CD8-positive, alpha-beta memory T cell (primary cell): ENCODE data around the gene ETS1. TPM values are rescaled to one million over a fixed set of nuclear protein-coding genes. Genes with fewer than 3 reads are reported as not detected.

Experiments used
- CTCF ChIA-PET: fragments of 350-600 bp; sonication (Branson Sonifier 250); formaldehyde crosslinking; loops from one replicate; lab custom pipeline; 2021; ENCODE audit warnings: antibody characterized with exemption; lab: Charles Lee
- POLR2A ChIA-PET: fragments of 350-600 bp; sonication (Branson Sonifier 250); formaldehyde crosslinking; loops from one replicate; lab custom pipeline; 2021; ENCODE audit warnings: antibody characterized with exemption; lab: Charles Lee
- DNase-seq, 5 donors: peaks; one replicate each; pipeline versions ENCODE4 v3.0.0 to v3.0.0-alpha.2; 2020 to 2022; ENCODE audit warnings: mixed read lengths in 1 of 5
- H3K27ac ChIP-seq: one replicate; pipeline ENCODE4 v1.7.0; 2013; ENCODE audit warnings: low read depth, mild to moderate bottlenecking, low read length, moderate library complexity
- H3K27me3 ChIP-seq: 2 replicates; pipeline ENCODE4 v1.7.0; 2013; ENCODE audit warnings: low read length, mild to moderate bottlenecking; ENCODE audit not compliant: insufficient read depth, poor library complexity, severe bottlenecking
- H3K36me3 ChIP-seq: 2 replicates; pipeline ENCODE4 v1.7.0; 2013; ENCODE audit warnings: mild to moderate bottlenecking, low read length, moderate library complexity; ENCODE audit not compliant: insufficient read depth
- H3K4me1 ChIP-seq: 2 replicates; pipeline ENCODE4 v1.7.0; 2013; ENCODE audit warnings: mild to moderate bottlenecking, low read length, moderate library complexity; ENCODE audit not compliant: insufficient read depth
- H3K4me3 ChIP-seq: 2 replicates; pipeline ENCODE4 v1.7.0; 2013; ENCODE audit warnings: mild to moderate bottlenecking, low read length
- H3K9me3 ChIP-seq: 2 replicates; pipeline ENCODE4 v1.7.0; 2013; ENCODE audit warnings: mild to moderate bottlenecking, low read length
- H3K27ac Mint-ChIP-seq, 8 donors: one replicate each; pipeline ENCODE4 v1.8.0; 2020 to 2021; ENCODE audit warnings: mixed read lengths in 8 of 8, mild to moderate bottlenecking in 6 of 8, inconsistent platforms in 3 of 8, moderate library complexity in 3 of 8
- H3K27me3 Mint-ChIP-seq, 2 donors: one replicate each; pipeline ENCODE4 v1.8.0; 2020 to 2021; ENCODE audit warnings: mixed read lengths in 2 of 2, mild to moderate bottlenecking in 1 of 2, moderate library complexity in 1 of 2
- H3K36me3 Mint-ChIP-seq, 3 donors: one replicate each; pipeline ENCODE4 v1.8.0; 2020 to 2021; ENCODE audit warnings: mixed read lengths in 3 of 3, inconsistent platforms in 1 of 3, mild to moderate bottlenecking in 1 of 3
- H3K4me1 Mint-ChIP-seq, 3 donors: one replicate each; pipeline ENCODE4 v1.8.0; 2020 to 2021; ENCODE audit warnings: mixed read lengths in 3 of 3, inconsistent platforms in 1 of 3, mild to moderate bottlenecking in 1 of 3
- H3K4me3 Mint-ChIP-seq, 7 donors: one replicate each; pipeline ENCODE4 v1.8.0; 2020 to 2021; ENCODE audit warnings: mixed read lengths in 7 of 7, mild to moderate bottlenecking in 6 of 7, moderate library complexity in 4 of 7, inconsistent platforms in 2 of 7
- H3K9me3 Mint-ChIP-seq, 5 donors: one replicate each; pipeline ENCODE4 v1.8.0; 2020 to 2022; ENCODE audit warnings: mixed read lengths in 5 of 5, mild to moderate bottlenecking in 3 of 5, moderate library complexity in 2 of 5, inconsistent platforms in 1 of 5
- polyA plus RNA-seq: library from polyadenylated mRNA; unstranded; fragments of 300-500 nt; fragmentation: Illumina TruSeq; gene quantifications from one replicate; pipeline ENCODE4 v1.2.3, GENCODE V29; 2021
- total RNA-seq, 2 experiments: library from RNA; stranded (reverse); gene quantifications; one replicate each; pipeline ENCODE4 v1.2.3, GENCODE V29; 2021

Gene ETS1
- total and polyA plus RNA-seq, 3 experiments from 2014 or later, result 386 to 411 (median 405) TPM

- ChIA-PET CTCF (interaction anchor here (0.6 to 3.7 kb wide), 8 partner anchors 15 to 187 kb away, joined by 3 to 17 read pairs (median 4); no protein-coding TSS in a partner anchor), POLR2A (interaction anchor here (0.7 to 6.9 kb wide), 7 partner anchors 12 to 153 kb away, joined by 3 to 44 read pairs (median 6); no protein-coding TSS in a partner anchor)
- peaks cover 96% of the 10 kb centered on the region for H3K4me1 ChIP-seq
- peak overlapping the region; percentile 30 to 86 (median 77) for H3K4me3 Mint-ChIP-seq
- peaks cover 97 to 100% (median 99%) of the 10 kb centered on the region in 3 donors for H3K4me1 Mint-ChIP-seq
- no peak for DNase-seq
- peaks cover 71% of the 10 kb centered on the region for H3K36me3 ChIP-seq
- H3K4me3 ChIP-seq, result peak overlapping the region; percentile 23
- H3K27ac ChIP-seq, result peak overlapping the region; percentile 60
- no peaks in the 10 kb centered on the region for H3K27me3 ChIP-seq
- no peaks in the 10 kb centered on the region for H3K9me3 Mint-ChIP-seq
- H3K9me3 ChIP-seq, result no peaks in the 10 kb centered on the region
- peaks cover 49 to 97% (median 58%) of the 10 kb centered on the region in 3 donors for H3K36me3 Mint-ChIP-seq
- peak overlapping the region; percentile 89 to 99 (median 96) for H3K27ac Mint-ChIP-seq
- H3K27me3 Mint-ChIP-seq, result peaks cover 0 to 3% of the 10 kb centered on the region in 2 donors
These were observed 109.5 kb downstream of the ETS1 start for GRCh38 chr11:128477811-128478210.

GRCh38 chr11:128477278-128477677, 110.1 kb downstream of the ETS1 start:
- H3K27me3 ChIP-seq, result no peaks in the 10 kb centered on the region
- Mint-ChIP-seq H3K4me3 (peak overlapping the region; percentile 62 to 86 (median 77)), H3K9me3 (no peaks in the 10 kb centered on the region), H3K4me1 (peaks cover 97 to 100% (median 99%) of the 10 kb centered on the region in 3 donors), H3K27me3 (peaks cover 0 to 3% of the 10 kb centered on the region in 2 donors), H3K27ac (peak overlapping the region; percentile 89 to 99 (median 96)), H3K36me3 (peaks cover 53 to 97% (median 63%) of the 10 kb centered on the region in 3 donors)
- H3K27ac ChIP-seq, result peak overlapping the region; percentile 60
- H3K36me3 ChIP-seq, result peaks cover 75% of the 10 kb centered on the region
- peak overlapping the region; percentile 23 for H3K4me3 ChIP-seq
- DNase-seq, result no peak
- POLR2A ChIA-PET, result interaction anchor here (0.6 to 6.9 kb wide), 16 partner anchors 8 to 187 kb away, joined by 3 to 44 read pairs (median 5); no protein-coding TSS in a partner anchor
- CTCF ChIA-PET, result interaction anchor here (0.6 to 3.7 kb wide), 16 partner anchors 14 to 354 kb away, joined by 3 to 17 read pairs (median 4); no protein-coding TSS in a partner anchor
- no peaks in the 10 kb centered on the region for H3K9me3 ChIP-seq
- peaks cover 96% of the 10 kb centered on the region for H3K4me1 ChIP-seq

GRCh38 chr11:128476729-128477128, 110.6 kb downstream of the ETS1 start:
- Histone ChIP-seq H3K9me3 (no peaks in the 10 kb centered on the region), H3K36me3 (peaks cover 74% of the 10 kb centered on the region), H3K27me3 (no peaks in the 10 kb centered on the region), H3K4me1 (peaks cover 97% of the 10 kb centered on the region), H3K4me3 (peak overlapping the region; percentile 44), H3K27ac (peak overlapping the region; percentile 60)
- peak overlapping the region; percentile 89 to 99 (median 96) for H3K27ac Mint-ChIP-seq
- peaks cover 53 to 97% (median 60%) of the 10 kb centered on the region in 3 donors for H3K36me3 Mint-ChIP-seq
- H3K9me3 Mint-ChIP-seq, result no peaks in the 10 kb centered on the region
- peak overlapping the region; percentile 62 to 86 (median 77) for H3K4me3 Mint-ChIP-seq
- POLR2A ChIA-PET, result interaction anchor here (0.6 to 6.9 kb wide), 18 partner anchors 8 to 282 kb away, joined by 3 to 44 read pairs (median 5); no protein-coding TSS in a partner anchor
- peaks cover 0 to 3% of the 10 kb centered on the region in 2 donors for H3K27me3 Mint-ChIP-seq
- peaks cover 97 to 100% (median 99%) of the 10 kb centered on the region in 3 donors for H3K4me1 Mint-ChIP-seq
- DNase-seq, result peak; percentile 52 to 92 (median 90)
- CTCF ChIA-PET, result interaction anchor here (1.0 to 3.7 kb wide), 15 partner anchors 13 to 354 kb away, joined by 3 to 17 read pairs (median 4); no protein-coding TSS in a partner anchor

GRCh38 chr11:128476049-128476448, 111.3 kb downstream of the ETS1 start:
- Histone ChIP-seq H3K27ac (peak overlapping the region; percentile 41), H3K36me3 (peaks cover 71% of the 10 kb centered on the region), H3K9me3 (no peaks in the 10 kb centered on the region), H3K4me3 (peak overlapping the region; percentile 44), H3K4me1 (peaks cover 96% of the 10 kb centered on the region), H3K27me3 (no peaks in the 10 kb centered on the region)
- H3K4me3 Mint-ChIP-seq, result peak overlapping the region; percentile 62 to 86 (median 77)
- ChIA-PET CTCF (interaction anchor here (1.1 to 4.0 kb wide), 9 partner anchors 13 to 355 kb away, joined by 3 to 17 read pairs (median 7); no protein-coding TSS in a partner anchor), POLR2A (interaction anchor here (0.6 to 6.9 kb wide), 14 partner anchors 9 to 281 kb away, joined by 3 to 44 read pairs (median 6); no protein-coding TSS in a partner anchor)
- DNase-seq, result peak in 1 of 5 donors; percentile 36
- H3K36me3 Mint-ChIP-seq, result peaks cover 56 to 97% (median 64%) of the 10 kb centered on the region in 3 donors
- H3K9me3 Mint-ChIP-seq, result no peaks in the 10 kb centered on the region
- H3K27me3 Mint-ChIP-seq, result peaks cover 0 to 3% of the 10 kb centered on the region in 2 donors
- peaks cover 97 to 100% (median 99%) of the 10 kb centered on the region in 3 donors for H3K4me1 Mint-ChIP-seq
- peak overlapping the region; percentile 89 to 99 (median 96) for H3K27ac Mint-ChIP-seq

GRCh38 chr11:128474036-128474874, 113.1 kb downstream of the ETS1 start:
- ChIA-PET POLR2A (interaction anchor here (0.9 to 6.9 kb wide), 9 partner anchors 8 to 152 kb away, joined by 3 to 44 read pairs (median 3); no protein-coding TSS in a partner anchor), CTCF (interaction anchor here (0.8 to 4.3 kb wide), 11 partner anchors 15 to 179 kb away, joined by 3 to 18 read pairs (median 6); no protein-coding TSS in a partner anchor)
- Histone ChIP-seq H3K36me3 (peaks cover 63% of the 10 kb centered on the region), H3K27me3 (no peaks in the 10 kb centered on the region), H3K4me1 (peaks cover 96% of the 10 kb centered on the region), H3K27ac (no peak overlapping the region), H3K9me3 (no peaks in the 10 kb centered on the region), H3K4me3 (peak overlapping the region; percentile 69)
- H3K36me3 Mint-ChIP-seq, result peaks cover 54 to 95% (median 57%) of the 10 kb centered on the region in 3 donors
- peak overlapping the region; percentile 89 to 99 (median 96) for H3K27ac Mint-ChIP-seq
- peaks cover 0 to 1% of the 10 kb centered on the region in 2 donors for H3K27me3 Mint-ChIP-seq
- peak overlapping the region; percentile 62 to 86 (median 78) for H3K4me3 Mint-ChIP-seq
- H3K4me1 Mint-ChIP-seq, result peaks cover 97 to 100% (median 99%) of the 10 kb centered on the region in 3 donors
- no peaks in the 10 kb centered on the region for H3K9me3 Mint-ChIP-seq
- no peak for DNase-seq

GRCh38 chr11:128473636-128474035, 113.7 kb downstream of the ETS1 start:
- no peaks in the 10 kb centered on the region for H3K9me3 ChIP-seq
- ChIA-PET POLR2A (interaction anchor here (1.0 to 6.9 kb wide), 8 partner anchors 9 to 190 kb away, joined by 3 to 44 read pairs (median 4); no protein-coding TSS in a partner anchor), CTCF (interaction anchor here (0.8 to 4.3 kb wide), 10 partner anchors 9 to 183 kb away, joined by 3 to 18 read pairs (median 6); no protein-coding TSS in a partner anchor)
- H3K9me3 Mint-ChIP-seq, result no peaks in the 10 kb centered on the region
- H3K27ac Mint-ChIP-seq, result peak overlapping the region; percentile 89 to 99 (median 96)
- H3K4me3 Mint-ChIP-seq, result peak overlapping the region; percentile 39 to 86 (median 77)
- H3K4me3 ChIP-seq, result peak overlapping the region; percentile 69
- H3K27me3 Mint-ChIP-seq, result peaks cover 0 to 1% of the 10 kb centered on the region in 2 donors
- no peaks in the 10 kb centered on the region for H3K27me3 ChIP-seq
- H3K27ac ChIP-seq, result no peak overlapping the region
- peak in 2 of 5 donors; percentile 41 to 48 for DNase-seq
- peaks cover 51 to 95% (median 57%) of the 10 kb centered on the region in 3 donors for H3K36me3 Mint-ChIP-seq
- H3K36me3 ChIP-seq, result peaks cover 63% of the 10 kb centered on the region
- peaks cover 96% of the 10 kb centered on the region for H3K4me1 ChIP-seq
- peaks cover 97 to 100% (median 99%) of the 10 kb centered on the region in 3 donors for H3K4me1 Mint-ChIP-seq
